Heart left ventricle (tissue), 16 donors: ENCODE data around the gene TFIP11. TPM values are rescaled to one million over a fixed set of nuclear protein-coding genes. Genes with fewer than 3 reads are reported as not detected.

Experiments
- ATAC-seq, 4 donors: fragments of 200-7000 bp; cut with Tn5 transposase; one replicate each; pipeline ENCODE4 v1.9.1; 2020 to 2022; ENCODE audit warnings: moderate library complexity in 4 of 4, mild to moderate bottlenecking in 3 of 4, moderate number of reproducible peaks in 1 of 4
- DNase-seq, 5 donors: peaks; one replicate each; pipeline ENCODE4 v3.0.0-alpha.2; 2020
- H3K27ac ChIP-seq, 12 donors: fragments of 200-600 bp; sonication (generic) in 4 of 12; one replicate each; pipeline versions ENCODE4 v1.5.0 to v1.8.0; 2016 to 2022; ENCODE audit warnings: mild to moderate bottlenecking in 2 of 12
- H3K27me3 ChIP-seq, 9 donors: fragments of 200-600 bp; sonication (generic) in 2 of 9; one replicate each; pipeline versions ENCODE4 v1.5.1 to v1.8.0; 2016 to 2022; ENCODE audit warnings: mild to moderate bottlenecking in 3 of 9
- H3K36me3 ChIP-seq, 9 donors: fragments of 200-600 bp; sonication (generic) in 2 of 9; one replicate each; pipeline versions ENCODE4 v1.5.0 to v1.8.0; 2018 to 2022; ENCODE audit warnings: mild to moderate bottlenecking in 2 of 9
- H3K4me1 ChIP-seq, 12 donors: fragments of 200-600 bp; sonication (generic) in 4 of 12; one replicate each; pipeline versions ENCODE4 v1.5.0 to v1.8.0; 2016 to 2022; ENCODE audit warnings: mild to moderate bottlenecking in 3 of 12
- H3K4me3 ChIP-seq, 12 donors: fragments of 200-600 bp; sonication (generic) in 4 of 12; one replicate each; pipeline versions ENCODE4 v1.5.0 to v1.8.0; 2017 to 2022; ENCODE audit warnings: mild to moderate bottlenecking in 9 of 12, moderate library complexity in 4 of 12
- H3K9me3 ChIP-seq, 12 donors: fragments of 200-600 bp; sonication (generic) in 4 of 12; one replicate each; pipeline versions ENCODE4 v1.5.0 to v1.8.0; 2016 to 2022; ENCODE audit warnings: mild to moderate bottlenecking in 1 of 12
- POLR2A ChIP-seq, 2 donors: fragments of 450-650 bp; IDR thresholded peaks; one replicate each; pipeline ENCODE4 v1.6.1; 2017; ENCODE audit warnings: antibody characterized with exemption in 2 of 2, mild to moderate bottlenecking in 2 of 2, moderate library complexity in 2 of 2
- WGBS, 4 donors: extraction: QIAGEN DNeasy Blood & Tissue Kit in 2 of 4; methylation state at CpG; one replicate each; pipeline versions ENCODE4 v1.1.5 to v1.1.7; 2013 to 2018; 5-methylcytosine and 5-hydroxymethylcytosine counted together
- intact Hi-C, 10 donors: fragments of 100-400 bp; cut with DNase I; formaldehyde crosslinking; loops; one replicate each; pipeline versions ENCODE4 v1.11.1 to v1.14.2; 2022
- polyA plus RNA-seq, 2 donors: library from polyadenylated mRNA; stranded (reverse); fragments of 200-250 nt; gene quantifications; one replicate each; pipeline ENCODE4 v1.2.3, GENCODE V29; 2013
- total RNA-seq, 9 donors: library from RNA; depleted of rRNA in 2 of 9; stranded (reverse); fragments of >200 nt in 2 of 9; fragmentation: NEBNext Ultra II Directional in 3 of 9; extraction: Animal tissue kit (Norgen Biotek cat#: 25700) in 3 of 9; gene quantifications; one replicate each; pipeline versions ENCODE4 v1.1.0 to v1.2.4, GENCODE V29; 2016 to 2023
- TF ChIP-seq, protein P1 (sequence below), 12 donors: fragments of 200-600 bp; sonication (generic) in 4 of 12; IDR thresholded peaks; one replicate each; pipeline versions ENCODE4 v1.5.0 to v1.8.0; 2018 to 2022; ENCODE audit warnings: antibody characterized with exemption in 12 of 12, mild to moderate bottlenecking in 5 of 12
- donor health status: ischemic (EF 13 %, LVEDD 7.1; RV severe dilation, severe dysfunction).
- donor health status: healthy with polysubstance abuse.
- donor health status: DM: no; HTN: yes; CAD: no.
- donor health status: DM: no; HTN: no; CAD: no.
- donor health status: ischemic (EF 25% LVEDD 6.9; RV normal size, moderate dysfunction).
- donor health status: ischemic (EF 25% LVEDD 5.7; RV mildly dilated, moderate dysfunction).
- donor health status: healthy.
- donor health status: DM: yes; HTN: yes; CAD: no.
- donor health status: ischemic (EF 35%, LVEDD 5.7; RV mildly dilated, moderate dysfunction).
- donor health status: nonischemic (EF 11% LVEDD 7.7; RV severe dilation, severe dysfunction).
- donor health status: DM: yes; HTN: yes; CAD: no.
- donor health status: PGD.
- donor health status: ischemic (EF 29% LVEDD 5.4; RV normal size, mild dysfunction).
- donor health status: nonischemic (EF 23%, LVEDD 6.1; RV moderate dilation, normal function).

Gene TFIP11
- total and polyA plus RNA-seq, 11 donors = 15.1 to 28.0 (median 23.1) TPM

DNA sequence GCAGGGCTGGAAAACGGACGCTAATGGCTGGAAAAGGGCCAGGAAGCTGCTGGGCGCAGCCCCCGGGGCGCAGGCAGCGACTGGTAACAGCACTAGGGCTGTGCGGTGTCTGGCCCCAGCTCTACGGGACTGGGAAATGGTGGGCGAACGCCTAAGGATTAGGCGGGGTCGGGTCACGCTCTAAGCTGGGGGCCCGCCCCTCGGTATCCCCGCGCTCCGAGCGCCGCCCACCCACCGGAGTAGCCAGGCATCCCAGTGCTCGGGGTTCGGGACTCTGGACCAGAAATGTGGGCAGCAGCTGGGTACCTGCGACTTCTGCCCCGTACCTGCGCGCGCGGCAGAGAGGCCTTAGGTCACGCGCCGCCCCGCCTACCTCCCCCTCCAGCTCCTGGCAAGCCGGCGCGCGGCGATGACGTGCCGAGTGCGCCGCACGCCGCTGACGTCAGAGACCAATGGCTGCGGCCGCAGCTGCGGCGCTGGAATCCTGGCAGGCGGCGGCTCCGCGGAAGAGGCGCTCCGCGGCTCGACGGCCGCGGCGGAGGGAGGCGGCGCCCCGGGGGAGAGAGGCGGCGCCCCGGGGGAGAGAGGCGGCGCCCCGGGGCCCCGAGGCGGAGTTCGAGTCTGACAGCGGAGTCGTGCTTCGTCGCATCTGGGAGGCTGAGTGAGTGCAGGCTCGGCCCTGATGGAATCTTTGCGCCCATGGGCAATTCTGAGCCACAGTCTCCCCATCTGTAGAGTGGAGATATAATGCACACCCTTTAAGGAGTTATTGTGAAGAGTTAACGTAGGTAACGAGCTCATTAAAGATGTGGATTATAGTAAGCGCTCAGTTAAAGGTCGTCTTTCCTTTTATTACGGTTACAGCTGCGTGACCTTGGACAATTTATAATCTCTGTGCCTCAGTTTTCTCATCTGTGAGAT, 28.6 kb downstream of the TFIP11 start, which contains the start of the genes HPS4 and SRRD:
TSS of gene HPS4 (minus strand) at position 345 of the 921 bp plus-strand sequence. CDS start 2,021 bp downstream, outside the sequence.
TSS of gene SRRD (plus strand) at position 439 of the 921 bp plus-strand sequence. CDS start at position 453, 14 bp downstream.
- TF ChIP-seq POLR2A (IDR thresholded peaks at IDR 0.05) = peak; percentile 8 to 79
- TF ChIP-seq, protein P1, sequence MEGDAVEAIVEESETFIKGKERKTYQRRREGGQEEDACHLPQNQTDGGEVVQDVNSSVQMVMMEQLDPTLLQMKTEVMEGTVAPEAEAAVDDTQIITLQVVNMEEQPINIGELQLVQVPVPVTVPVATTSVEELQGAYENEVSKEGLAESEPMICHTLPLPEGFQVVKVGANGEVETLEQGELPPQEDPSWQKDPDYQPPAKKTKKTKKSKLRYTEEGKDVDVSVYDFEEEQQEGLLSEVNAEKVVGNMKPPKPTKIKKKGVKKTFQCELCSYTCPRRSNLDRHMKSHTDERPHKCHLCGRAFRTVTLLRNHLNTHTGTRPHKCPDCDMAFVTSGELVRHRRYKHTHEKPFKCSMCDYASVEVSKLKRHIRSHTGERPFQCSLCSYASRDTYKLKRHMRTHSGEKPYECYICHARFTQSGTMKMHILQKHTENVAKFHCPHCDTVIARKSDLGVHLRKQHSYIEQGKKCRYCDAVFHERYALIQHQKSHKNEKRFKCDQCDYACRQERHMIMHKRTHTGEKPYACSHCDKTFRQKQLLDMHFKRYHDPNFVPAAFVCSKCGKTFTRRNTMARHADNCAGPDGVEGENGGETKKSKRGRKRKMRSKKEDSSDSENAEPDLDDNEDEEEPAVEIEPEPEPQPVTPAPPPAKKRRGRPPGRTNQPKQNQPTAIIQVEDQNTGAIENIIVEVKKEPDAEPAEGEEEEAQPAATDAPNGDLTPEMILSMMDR (IDR thresholded peaks at IDR 0.05) = no peak
- peaks cover 0 to 42% (median 22%) of the 10 kb centered on the region in 9 donors for H3K36me3 ChIP-seq
- H3K27ac ChIP-seq = peak within 1 kb of the TSS; percentile 85 to 98 (median 90)
- intact Hi-C loops = no loop called here
- ATAC-seq (peak; percentile 65 to 96 (median 96)), DNase-seq (peak; percentile 88 to 95 (median 91))
- peak within 1 kb of the TSS; percentile 64 to 100 (median 86) for H3K4me3 ChIP-seq
- peaks cover 9 to 64% (median 50%) of the 10 kb centered on the region in 12 donors for H3K4me1 ChIP-seq
- 1 to 2% (median 1%) methylated on average over 20 to 85 of the region's 85 CpGs for WGBS, 4 donors
- H3K9me3 ChIP-seq = no peaks in the 10 kb centered on the region
- H3K27me3 ChIP-seq = no peaks in the 10 kb centered on the region

DNA sequence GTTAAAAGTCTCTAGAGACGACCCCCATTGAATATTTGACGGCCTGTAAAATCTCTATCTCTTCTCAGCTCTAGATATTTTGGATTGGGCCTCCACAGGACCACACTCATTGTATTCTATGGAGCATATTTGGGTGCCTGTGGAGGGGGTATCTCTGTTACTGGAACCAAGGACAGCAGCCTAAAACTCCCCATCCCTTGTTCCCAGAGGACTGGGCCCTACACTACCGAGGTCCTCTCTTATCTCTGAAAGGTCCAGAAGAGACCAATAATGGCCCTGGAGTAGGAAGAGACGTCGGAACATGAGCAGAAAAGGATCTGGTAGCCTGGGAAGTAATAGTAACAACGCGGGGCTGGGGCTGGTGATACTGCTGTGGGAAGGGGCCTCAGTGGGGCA, 29.2 kb downstream of the TFIP11 start:
- intact Hi-C loops = no loop called here
- DNase-seq = no peak
- Histone ChIP-seq H3K36me3 (peaks cover 0 to 40% (median 16%) of the 10 kb centered on the region in 9 donors), H3K4me3 (peak overlapping the region; percentile 64 to 100 (median 86)), H3K27me3 (no peaks in the 10 kb centered on the region), H3K4me1 (peaks cover 9 to 64% (median 50%) of the 10 kb centered on the region in 12 donors), H3K27ac (peak overlapping the region; percentile 85 to 98 (median 90)), H3K9me3 (no peaks in the 10 kb centered on the region)
- 6 to 9% (median 7%) methylated on average over 7 of the region's 7 CpGs for WGBS, 4 donors
- TF ChIP-seq POLR2A (IDR thresholded peaks at IDR 0.05) = no peak
- TF ChIP-seq, protein P1 (IDR thresholded peaks at IDR 0.05) = no peak
- peak in 2 of 4 donors; percentile 1 to 17 for ATAC-seq

DNA sequence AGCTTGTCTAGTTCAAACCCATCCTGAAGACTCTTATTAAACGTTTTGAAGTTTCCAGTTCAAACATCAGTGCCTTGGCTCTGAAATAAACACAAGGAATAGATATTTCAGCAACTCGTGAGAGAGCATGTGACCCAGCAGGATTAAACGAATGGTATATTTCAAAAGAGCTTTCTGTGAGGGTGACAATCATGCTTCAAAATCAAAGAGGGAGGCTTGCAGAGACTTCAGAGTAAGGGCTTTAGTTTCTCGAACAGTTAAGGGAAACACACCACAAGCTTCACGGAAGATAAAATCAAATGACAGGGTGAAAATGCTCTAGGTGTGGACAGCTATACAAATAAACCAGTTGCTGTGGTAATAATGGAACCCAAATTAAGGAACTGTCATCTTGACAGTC, 30.1 kb downstream of the TFIP11 start:
- ATAC-seq = no peak
- Histone ChIP-seq H3K9me3 (no peaks in the 10 kb centered on the region), H3K27ac (peak overlapping the region in 1 of 12 donors; percentile 29), H3K4me3 (peak overlapping the region in 3 of 12 donors; percentile 76 to 90 (median 84)), H3K36me3 (peaks cover 0 to 40% (median 15%) of the 10 kb centered on the region in 9 donors), H3K4me1 (peaks cover 9 to 64% (median 50%) of the 10 kb centered on the region in 12 donors), H3K27me3 (no peaks in the 10 kb centered on the region)
- TF ChIP-seq, protein P1 (IDR thresholded peaks at IDR 0.05) = no peak
- TF ChIP-seq POLR2A (IDR thresholded peaks at IDR 0.05) = no peak
- no peak for DNase-seq
- WGBS, 4 donors = 45 to 48% (median 47%) methylated on average over 5 of the region's 5 CpGs
- intact Hi-C loops = no loop called here

DNA sequence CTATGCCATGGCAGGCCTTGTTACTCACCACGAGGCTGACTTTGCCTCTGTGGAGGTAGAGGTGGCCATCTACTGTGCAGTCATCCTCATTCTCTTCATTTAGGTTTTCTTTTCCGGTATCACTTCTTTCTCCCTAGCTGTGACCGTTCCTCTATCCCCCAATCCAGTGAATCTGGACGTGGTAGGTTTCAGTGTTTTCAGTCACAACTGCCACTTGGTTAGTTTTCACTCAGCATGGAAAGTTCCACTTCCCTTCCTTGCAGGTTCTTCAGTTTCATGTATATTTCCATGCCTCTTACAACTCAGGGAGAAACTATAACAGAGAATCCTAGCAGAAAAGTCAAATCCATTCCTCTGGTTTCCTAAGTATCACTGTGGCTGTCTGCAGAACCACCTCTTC, 30.6 kb downstream of the TFIP11 start:
- intact Hi-C loops = no loop called here
- Histone ChIP-seq H3K27me3 (no peaks in the 10 kb centered on the region), H3K27ac (peak overlapping the region in 1 of 12 donors; percentile 29), H3K36me3 (peaks cover 0 to 43% (median 18%) of the 10 kb centered on the region in 9 donors), H3K4me1 (peaks cover 9 to 68% (median 50%) of the 10 kb centered on the region in 12 donors), H3K4me3 (no peak overlapping the region), H3K9me3 (no peaks in the 10 kb centered on the region)
- no peak for ATAC-seq
- TF ChIP-seq POLR2A (IDR thresholded peaks at IDR 0.05) = no peak
- TF ChIP-seq, protein P1 (IDR thresholded peaks at IDR 0.05) = no peak
- no peak for DNase-seq
- WGBS, 4 donors = 83 to 88% (median 83%) methylated on average over 4 of the region's 4 CpGs
